T-helper 9 cell (primary cell): Measurements from ENCODE around the gene NRXN2.
"Not testable (repeated sequence)": the region's sequence is repeated elsewhere in the genome, so short reads cannot be mapped to it uniquely, and the experiment has no call there.

Source experiments
- DNase-seq: peaks from one replicate; pipeline ENCODE4 v3.0.0-alpha.2; 2020

The NRXN2 gene

GRCh38 chr11:64602466-64603070 is 120.4 kb downstream of the NRXN2 start:
- DNase-seq, result no peak

GRCh38 chr11:64601605-64602465 is 121.2 kb downstream of the NRXN2 start:
- DNase-seq, result no peak

- no peak for DNase-seq
Measured at GRCh38 chr11:64600281-64600992, 122.6 kb downstream of the NRXN2 start.

- DNase-seq, result no peak
Measured at GRCh38 chr11:64599698-64600211, 123.2 kb downstream of the NRXN2 start.

GRCh38 chr11:64598797-64599697 is 124.0 kb downstream of the NRXN2 start:
- no peak for DNase-seq

GRCh38 chr11:64598106-64598796 is 124.7 kb downstream of the NRXN2 start:
- no peak for DNase-seq

- no peak for DNase-seq
Measured at GRCh38 chr11:64597671-64598101, 125.3 kb downstream of the NRXN2 start.

- DNase-seq, result not testable (repeated sequence)
Measured at GRCh38 chr11:64595922-64596321, 127.1 kb downstream of the NRXN2 start.

- DNase-seq, result no peak
Measured at GRCh38 chr11:64594159-64594939, 128.6 kb downstream of the NRXN2 start.

- no peak for DNase-seq
Measured at GRCh38 chr11:64593156-64594105, 129.6 kb downstream of the NRXN2 start.

GRCh38 chr11:64592656-64593055 is 130.3 kb downstream of the NRXN2 start:
- DNase-seq, result no peak

GRCh38 chr11:64592234-64592615 is 130.8 kb downstream of the NRXN2 start:
- no peak for DNase-seq

- DNase-seq, result no peak
Measured at GRCh38 chr11:64591257-64592233, 131.5 kb downstream of the NRXN2 start.

- no peak for DNase-seq
Measured at GRCh38 chr11:64590763-64591221, 132.2 kb downstream of the NRXN2 start, which contains the start of gene SLC22A12. Gene SLC22A12, plus strand, starts transcription at chr11:64591220. Its CDS starts 337 bp downstream, at chr11:64591557.

- no peak for DNase-seq
Measured at GRCh38 chr11:64588701-64589100, 134.3 kb downstream of the NRXN2 start.

GRCh38 chr11:64586366-64586765 is 136.6 kb downstream of the NRXN2 start:
- no peak for DNase-seq

- DNase-seq, result no peak
Measured at GRCh38 chr11:64585150-64585549, 137.8 kb downstream of the NRXN2 start.
